ENCODE results near the gene LILRB3.
"Not testable (repeated sequence)": the region's sequence is repeated elsewhere in the genome, so short reads cannot be mapped to it uniquely, and the experiment has no call there.

Gene LILRB3

GRCh38 chr19:54222474-54223276 is at the start of gene LILRB3:
TSS of gene LILRB3 (minus strand) at chr19:54223007. CDS start at chr19:54222976, 31 bp downstream.
- not testable (repeated sequence) for FAIRE-seq; DNase-seq (ENCODE audit: insufficient read length, low spot score)

DNA sequence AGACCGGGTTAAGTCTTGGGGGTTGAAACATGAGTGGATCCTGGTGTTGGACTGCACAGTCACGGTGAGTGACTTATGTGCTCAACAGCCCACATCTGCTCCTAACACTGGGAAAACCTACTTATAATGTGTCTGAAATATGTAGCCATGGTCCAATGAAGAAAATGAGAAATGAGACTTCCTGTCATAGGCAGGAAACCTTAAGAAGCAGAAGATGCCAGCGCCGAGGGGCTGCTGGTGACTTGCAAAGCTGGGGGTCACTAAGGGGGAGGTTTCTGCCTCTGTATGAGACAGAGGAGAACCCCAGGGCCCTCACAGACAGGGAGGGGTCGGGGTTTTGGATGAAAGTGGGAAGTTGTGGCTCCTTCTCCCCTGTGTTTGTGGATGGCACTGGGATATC is 49.4 kb upstream of the LILRB3 start:
- DNase-seq (ENCODE audit: insufficient read length, low spot score); FAIRE-seq: not testable (repeated sequence)

DNA sequence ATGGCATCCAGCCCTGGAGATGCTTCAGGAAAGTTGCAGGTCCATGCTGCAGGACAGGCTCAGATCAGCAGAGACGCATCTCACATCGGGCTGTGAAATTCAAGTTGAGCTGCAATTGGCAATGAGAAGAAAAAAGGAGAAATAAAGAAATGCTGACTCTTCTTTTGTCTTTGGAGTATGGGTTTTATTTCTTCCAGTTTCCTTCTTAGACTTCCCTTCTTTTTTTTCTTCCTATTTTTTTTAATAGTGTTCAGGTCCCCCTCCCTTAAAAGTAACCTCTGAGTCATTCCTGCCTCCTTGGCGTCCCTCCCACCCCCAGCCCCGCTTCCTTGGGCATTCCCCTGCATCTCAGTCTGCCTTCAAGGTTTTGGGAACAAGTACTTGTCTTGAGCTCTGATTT is 48.8 kb upstream of the LILRB3 start:
- not testable (repeated sequence) for FAIRE-seq; DNase-seq (ENCODE audit: insufficient read length, low spot score)

GRCh38 chr19:54271106-54271505 is 48.3 kb upstream of the LILRB3 start:
- FAIRE-seq (no peak), DNase-seq (ENCODE audit: insufficient read length, low spot score) (no peak)
- no peak for TF ChIP-seq POLR2A (IDR thresholded peaks at IDR 0.05; ENCODE audit: low read depth, low read length)

DNA sequence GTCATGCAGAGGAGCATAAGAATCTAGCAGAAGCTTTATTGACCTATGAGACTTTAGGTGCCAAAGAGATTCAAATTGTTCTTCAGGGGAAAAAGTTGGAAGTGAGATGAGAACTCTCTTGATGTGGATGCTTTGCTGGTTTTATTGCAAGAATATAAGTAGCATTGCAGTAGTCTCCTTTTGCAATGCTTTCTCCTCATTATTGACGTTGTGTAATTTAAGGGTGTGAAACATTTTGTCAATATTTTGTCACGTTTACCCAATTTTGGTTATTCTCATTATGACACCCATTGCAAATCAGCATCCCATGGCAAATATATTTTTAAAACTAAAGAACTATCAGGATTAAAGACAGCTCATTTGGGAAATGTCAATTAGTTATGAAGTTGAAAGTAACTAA is 46.1 kb upstream of the LILRB3 start:
- DNase-seq (ENCODE audit: insufficient read length, low spot score) (no peak), FAIRE-seq (no peak)
- TF ChIP-seq POLR2A (IDR thresholded peaks at IDR 0.05; ENCODE audit: low read depth, low read length) = no peak

DNA sequence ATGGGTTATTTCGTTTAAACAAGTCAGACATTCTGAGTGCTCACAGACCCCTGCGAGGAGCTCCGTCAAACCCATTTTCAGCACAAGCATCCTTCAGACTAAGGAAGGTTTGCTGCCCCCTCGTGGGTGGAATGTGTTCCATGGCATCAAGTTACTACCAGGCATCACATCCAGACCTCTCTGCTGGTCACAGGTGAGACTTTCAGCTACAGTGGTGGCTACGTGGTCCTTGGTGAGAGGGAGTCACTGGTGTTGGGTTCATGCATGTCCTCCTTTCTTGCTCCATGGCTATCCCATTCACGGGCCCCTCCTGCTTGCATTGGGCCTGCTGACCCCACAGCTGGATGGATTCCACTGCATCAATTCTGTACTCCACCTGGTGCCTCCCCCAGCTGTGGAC is 43.3 kb upstream of the LILRB3 start:
- DNase-seq (ENCODE audit: insufficient read length, low spot score) (peak; percentile 67), FAIRE-seq (no peak)
- TF ChIP-seq POLR2A (IDR thresholded peaks at IDR 0.05; ENCODE audit: low read depth, low read length) = no peak

DNA sequence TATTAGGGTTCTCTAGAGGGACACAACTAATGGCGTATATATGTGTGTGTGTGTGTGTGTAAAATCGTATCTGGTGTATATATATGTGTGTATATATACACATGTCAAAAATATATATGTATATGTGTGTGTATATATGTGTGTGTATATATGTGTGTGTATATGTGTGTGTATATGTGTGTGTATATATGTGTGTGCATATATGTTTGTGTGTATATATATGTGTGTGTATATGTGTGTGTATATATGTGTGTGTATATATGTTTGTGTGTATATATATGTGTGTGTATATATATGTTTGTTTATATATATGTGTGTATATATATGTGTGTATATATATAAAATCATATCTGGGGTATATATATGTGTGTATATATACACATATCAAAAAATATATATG is 39.7 kb upstream of the LILRB3 start:
- DNase-seq (ENCODE audit: insufficient read length, low spot score) (no peak), FAIRE-seq (no peak)
- no peak for TF ChIP-seq POLR2A (IDR thresholded peaks at IDR 0.05; ENCODE audit: low read depth, low read length)

- no peak for FAIRE-seq
- peak; percentile 25; the same call in 1 of the 2 replicates for TF ChIP-seq POLR2A (IDR thresholded peaks at IDR 0.05; ENCODE audit: low read depth, low read length)
- DNase-seq (ENCODE audit: insufficient read length, low spot score) = no peak
These were observed 39.3 kb upstream of the LILRB3 start for GRCh38 chr19:54262066-54262465.

- no peak for TF ChIP-seq POLR2A (IDR thresholded peaks at IDR 0.05; ENCODE audit: low read depth, low read length)
- FAIRE-seq = no peak
These were observed 34.3 kb upstream of the LILRB3 start, which contains the start of gene LILRB5 for GRCh38 chr19:54257116-54257480. TSS of gene LILRB5 (minus strand) at chr19:54257273. CDS start at chr19:54257193, 80 bp downstream.

DNA sequence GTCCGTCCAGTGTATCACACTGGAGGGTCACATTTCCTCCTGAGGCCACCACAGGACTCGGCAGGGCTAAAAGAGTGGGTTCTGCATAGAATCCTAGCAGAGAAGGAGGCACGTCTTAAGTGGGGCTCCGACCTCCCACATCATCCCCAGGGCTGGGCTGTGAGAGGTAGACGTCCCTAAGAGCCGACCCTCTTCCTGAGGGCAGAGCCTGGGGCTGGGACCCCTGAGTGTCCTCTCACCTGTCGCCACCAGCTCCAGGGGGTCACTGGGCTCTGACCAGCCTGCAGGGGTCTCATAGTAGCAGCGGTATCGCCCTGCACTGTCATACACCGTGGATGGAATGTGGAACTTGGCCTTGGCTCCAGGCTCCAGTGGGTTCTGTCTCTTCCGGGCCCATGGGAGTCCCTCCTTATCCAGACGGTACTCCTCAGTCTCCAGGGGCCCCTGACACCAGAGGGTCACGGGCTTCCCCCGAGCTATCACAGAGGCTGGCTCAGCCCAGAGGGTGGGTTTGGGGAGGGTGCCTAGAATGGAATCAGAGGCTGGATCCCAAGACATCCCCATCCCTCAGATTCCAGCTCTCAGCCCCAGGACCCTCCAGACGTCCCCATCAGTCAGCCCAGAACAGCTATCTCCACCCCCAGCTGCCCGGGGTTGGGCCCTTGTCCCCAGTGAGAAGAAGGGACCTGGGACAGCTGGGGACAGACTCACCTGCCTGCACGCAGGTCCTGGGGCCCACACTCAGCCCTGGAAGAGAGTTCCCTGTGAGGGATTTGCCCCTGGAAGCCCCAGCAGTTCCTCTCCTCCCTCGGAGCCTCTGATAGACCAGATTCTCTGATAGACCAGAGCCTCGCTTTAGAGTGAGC is 33.7 kb upstream of the LILRB3 start:
- FAIRE-seq (no peak), DNase-seq (ENCODE audit: insufficient read length, low spot score) (no peak)
- TF ChIP-seq POLR2A (IDR thresholded peaks at IDR 0.05; ENCODE audit: low read depth, low read length) = no peak

More at GRCh38 chr19:54257116-54257480, 34.3 kb upstream of the LILRB3 start, which contains the start of gene LILRB5:
- DNase-seq (ENCODE audit: insufficient read length, low spot score) = no peak

- TF ChIP-seq POLR2A (IDR thresholded peaks at IDR 0.05; ENCODE audit: low read depth, low read length) = no peak
- FAIRE-seq (no peak), DNase-seq (ENCODE audit: insufficient read length, low spot score) (no peak)
These were observed 32.4 kb upstream of the LILRB3 start for GRCh38 chr19:54255105-54255775.

DNA sequence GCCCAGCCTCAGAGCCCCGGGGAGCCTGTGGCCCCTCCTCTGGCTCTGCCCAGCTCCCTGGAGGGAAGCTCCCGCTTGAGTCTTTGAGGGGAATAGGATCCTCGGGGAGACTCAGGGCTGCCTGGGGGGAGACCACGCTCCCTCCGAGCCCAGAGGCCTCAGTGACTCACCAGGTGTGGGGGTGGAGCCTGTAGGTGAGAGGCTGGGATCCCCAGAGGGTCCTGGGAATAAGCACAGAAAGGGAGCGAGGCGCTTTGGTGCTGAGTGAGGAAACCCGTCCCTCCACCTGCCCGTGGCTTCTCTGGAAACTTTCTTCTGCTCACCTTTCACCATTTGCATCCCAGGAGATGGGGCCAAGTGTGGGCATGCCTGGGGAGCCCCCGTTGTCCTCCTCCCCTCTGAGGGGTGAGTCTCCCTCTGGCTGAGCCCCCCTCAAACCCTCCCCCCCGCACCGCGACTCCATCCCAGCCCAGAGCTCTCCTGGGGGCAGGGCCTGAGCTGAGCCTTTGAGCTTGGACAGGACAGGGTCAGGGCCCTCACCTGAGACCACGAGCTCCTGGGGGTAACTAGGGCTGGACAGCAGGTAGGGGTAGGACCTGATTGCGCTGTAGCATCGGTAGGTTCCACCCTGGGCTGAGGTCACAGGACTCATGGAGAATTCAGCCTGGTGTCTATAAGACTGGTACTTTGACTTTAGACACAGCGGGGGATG is 31.5 kb upstream of the LILRB3 start:
- FAIRE-seq = no peak
- no peak for DNase-seq (ENCODE audit: insufficient read length, low spot score)
- no peak for TF ChIP-seq POLR2A (IDR thresholded peaks at IDR 0.05; ENCODE audit: low read depth, low read length)

- DNase-seq (ENCODE audit: insufficient read length, low spot score) = no peak
- no peak for FAIRE-seq
- TF ChIP-seq POLR2A (IDR thresholded peaks at IDR 0.05; ENCODE audit: low read depth, low read length) = no peak
These were observed 30.8 kb upstream of the LILRB3 start for GRCh38 chr19:54253331-54254194.
